ENCODE results near the gene CNTFR. TPM values are rescaled to one million over a fixed set of nuclear protein-coding genes. Genes with fewer than 3 reads are reported as not detected.
A peak's percentile ranks its signal among the peaks of the same experiment; 100 is the strongest.
"Not testable (repeated sequence)": the region's sequence is repeated elsewhere in the genome, so short reads cannot be mapped to it uniquely, and the experiment has no call there.

Gene CNTFR, protein sequence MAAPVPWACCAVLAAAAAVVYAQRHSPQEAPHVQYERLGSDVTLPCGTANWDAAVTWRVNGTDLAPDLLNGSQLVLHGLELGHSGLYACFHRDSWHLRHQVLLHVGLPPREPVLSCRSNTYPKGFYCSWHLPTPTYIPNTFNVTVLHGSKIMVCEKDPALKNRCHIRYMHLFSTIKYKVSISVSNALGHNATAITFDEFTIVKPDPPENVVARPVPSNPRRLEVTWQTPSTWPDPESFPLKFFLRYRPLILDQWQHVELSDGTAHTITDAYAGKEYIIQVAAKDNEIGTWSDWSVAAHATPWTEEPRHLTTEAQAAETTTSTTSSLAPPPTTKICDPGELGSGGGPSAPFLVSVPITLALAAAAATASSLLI
- total RNA-seq (2014; rRNA removed; shearing (Covaris generic); ENCODE audit: low replicate concordance): not detected in 2 replicates

DNA sequence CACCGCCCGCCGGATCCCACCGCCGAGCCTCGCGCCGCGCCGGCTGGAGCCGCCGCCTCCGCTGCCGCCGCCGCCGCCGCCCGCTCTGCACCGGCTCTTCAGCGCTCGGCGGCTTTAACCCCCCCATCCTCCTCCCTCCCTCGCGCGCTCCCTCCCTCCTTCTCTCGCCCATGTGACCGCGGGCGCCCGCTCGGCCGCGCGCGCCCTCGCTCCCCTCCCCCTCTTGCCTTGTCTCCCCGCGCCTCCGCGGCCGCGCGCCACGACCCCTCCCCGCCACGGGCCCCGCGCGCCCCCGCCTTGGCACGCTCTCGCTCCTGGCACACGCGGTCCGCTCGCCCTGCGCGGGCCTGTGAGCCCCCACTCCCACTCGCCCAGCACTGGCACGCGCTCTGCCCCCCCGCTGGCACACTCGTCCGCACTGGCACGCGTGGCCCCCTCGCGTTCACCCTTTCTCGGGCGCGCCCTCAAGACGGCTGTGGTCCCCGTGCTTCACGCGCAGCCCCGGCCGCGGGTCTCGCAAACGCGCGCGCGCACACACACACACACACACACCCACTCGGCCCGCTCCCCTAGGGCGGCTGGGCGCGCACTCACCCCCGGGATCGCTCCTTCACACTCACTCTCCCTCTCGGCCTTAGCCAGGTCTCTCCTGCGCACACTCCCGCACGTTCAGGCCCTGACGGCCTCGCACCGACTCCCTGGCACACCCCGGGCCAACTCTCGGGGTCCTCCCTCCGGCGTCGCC lies at the start of gene CNTFR:
TSS of gene CNTFR (minus strand) at position 89 of the 745 bp plus-strand sequence. CDS start 20,743 bp downstream, outside the sequence.
- DNase-seq: peak; percentile 33
- Histone ChIP-seq H3K36me3 (no peaks in the 10 kb centered on the region), H3K9me3 (no peaks in the 10 kb centered on the region), H3K27me3 (peaks cover 25% of the 10 kb centered on the region), H3K4me3 (peak within 1 kb of the TSS; percentile 29)

- not testable (repeated sequence) for H3K9me3 ChIP-seq, H3K36me3 ChIP-seq, DNase-seq, H3K27me3 ChIP-seq, H3K4me3 ChIP-seq
These were observed 49.8 kb upstream of the CNTFR start for GRCh38 chr9:34639322-34639721.

DNA sequence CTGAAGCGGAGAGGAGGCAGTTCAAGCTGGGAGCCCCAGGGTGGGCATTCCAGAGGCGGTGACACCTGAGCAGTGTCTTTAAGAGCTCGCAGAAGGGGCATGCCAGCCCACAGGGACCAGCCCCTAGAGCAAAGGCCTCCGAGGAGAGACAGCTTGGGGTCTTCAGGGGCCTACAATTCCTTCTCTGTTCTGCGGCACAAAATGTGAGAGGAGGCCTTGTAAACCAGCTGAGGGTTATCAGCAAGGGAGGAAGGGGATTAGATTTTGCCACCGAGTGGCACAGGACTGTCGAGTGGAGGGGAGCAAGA lies 48.6 kb upstream of the CNTFR start:
- no peak for DNase-seq
- peak overlapping the region; percentile 76 for H3K4me3 ChIP-seq
- no peaks in the 10 kb centered on the region for H3K27me3 ChIP-seq
- peaks cover 9% of the 10 kb centered on the region; the same call in 1 of the 2 replicates for H3K36me3 ChIP-seq
- no peaks in the 10 kb centered on the region for H3K9me3 ChIP-seq

GRCh38 chr9:34637356-34638137 lies 48.0 kb upstream of the CNTFR start, which contains the start of gene SIGMAR1:
Gene SIGMAR1, minus strand, starts transcription at chr9:34637787. Its CDS starts 90 bp downstream, at chr9:34637697.
- peak; percentile 89 for DNase-seq
- Histone ChIP-seq H3K27me3 (no peaks in the 10 kb centered on the region), H3K4me3 (peak within 1 kb of the TSS; percentile 76), H3K36me3 (peaks cover 9% of the 10 kb centered on the region; the same call in 1 of the 2 replicates), H3K9me3 (no peaks in the 10 kb centered on the region)

DNA sequence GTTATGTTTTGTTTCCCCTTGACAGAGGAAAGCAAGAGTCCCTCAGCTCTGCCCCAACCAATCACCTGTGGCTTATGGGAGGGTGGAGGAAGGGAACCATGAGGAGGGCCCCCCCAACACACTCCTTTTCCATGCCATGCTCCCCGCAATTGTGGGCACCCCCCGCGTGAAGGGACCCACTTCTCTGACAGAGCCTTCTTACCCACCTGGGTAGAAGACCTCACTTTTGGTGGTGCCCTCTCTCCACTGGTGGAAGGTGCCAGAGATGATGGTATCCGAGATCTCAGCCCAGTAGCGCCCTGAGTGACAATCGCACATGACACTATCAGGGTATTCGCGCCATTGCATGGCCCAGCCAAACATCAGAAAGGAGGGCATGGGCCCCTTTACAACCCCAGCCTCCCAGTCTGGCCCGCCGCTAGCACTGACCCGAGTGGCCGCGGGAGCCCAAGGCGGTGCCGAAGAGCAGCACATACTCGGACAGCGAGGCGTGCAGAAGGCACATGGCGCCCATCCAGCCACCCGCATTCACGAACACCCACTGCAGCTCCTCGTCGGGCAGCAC lies 47.3 kb upstream of the CNTFR start:
- Histone ChIP-seq H3K9me3 (no peaks in the 10 kb centered on the region), H3K27me3 (no peaks in the 10 kb centered on the region), H3K36me3 (peaks cover 9% of the 10 kb centered on the region; the same call in 1 of the 2 replicates), H3K4me3 (peak overlapping the region; percentile 76)
- DNase-seq: no peak

GRCh38 chr9:34635556-34635955 lies 46.0 kb upstream of the CNTFR start:
- no peak overlapping the region for H3K4me3 ChIP-seq
- DNase-seq: no peak
- H3K36me3 ChIP-seq: peaks cover 9% of the 10 kb centered on the region; the same call in 1 of the 2 replicates
- no peaks in the 10 kb centered on the region for H3K27me3 ChIP-seq
- no peaks in the 10 kb centered on the region for H3K9me3 ChIP-seq

GRCh38 chr9:34634551-34635248 lies 45.2 kb upstream of the CNTFR start:
- Histone ChIP-seq H3K9me3 (no peaks in the 10 kb centered on the region), H3K27me3 (peaks cover 5% of the 10 kb centered on the region), H3K4me3 (no peak overlapping the region), H3K36me3 (peaks cover 9% of the 10 kb centered on the region; the same call in 1 of the 2 replicates)
- no peak for DNase-seq

GRCh38 chr9:34633851-34634550 lies 44.5 kb upstream of the CNTFR start:
- peak; percentile 38 for DNase-seq
- Histone ChIP-seq H3K4me3 (no peak overlapping the region), H3K27me3 (peaks cover 11% of the 10 kb centered on the region), H3K36me3 (peaks cover 9% of the 10 kb centered on the region; the same call in 1 of the 2 replicates), H3K9me3 (no peaks in the 10 kb centered on the region)

- no peak for DNase-seq
- H3K27me3 ChIP-seq: peaks cover 16% of the 10 kb centered on the region
- H3K9me3 ChIP-seq: no peaks in the 10 kb centered on the region
- peaks cover 9% of the 10 kb centered on the region; the same call in 1 of the 2 replicates for H3K36me3 ChIP-seq
- no peak overlapping the region for H3K4me3 ChIP-seq
These were observed 43.6 kb upstream of the CNTFR start for GRCh38 chr9:34633166-34633565.

DNA sequence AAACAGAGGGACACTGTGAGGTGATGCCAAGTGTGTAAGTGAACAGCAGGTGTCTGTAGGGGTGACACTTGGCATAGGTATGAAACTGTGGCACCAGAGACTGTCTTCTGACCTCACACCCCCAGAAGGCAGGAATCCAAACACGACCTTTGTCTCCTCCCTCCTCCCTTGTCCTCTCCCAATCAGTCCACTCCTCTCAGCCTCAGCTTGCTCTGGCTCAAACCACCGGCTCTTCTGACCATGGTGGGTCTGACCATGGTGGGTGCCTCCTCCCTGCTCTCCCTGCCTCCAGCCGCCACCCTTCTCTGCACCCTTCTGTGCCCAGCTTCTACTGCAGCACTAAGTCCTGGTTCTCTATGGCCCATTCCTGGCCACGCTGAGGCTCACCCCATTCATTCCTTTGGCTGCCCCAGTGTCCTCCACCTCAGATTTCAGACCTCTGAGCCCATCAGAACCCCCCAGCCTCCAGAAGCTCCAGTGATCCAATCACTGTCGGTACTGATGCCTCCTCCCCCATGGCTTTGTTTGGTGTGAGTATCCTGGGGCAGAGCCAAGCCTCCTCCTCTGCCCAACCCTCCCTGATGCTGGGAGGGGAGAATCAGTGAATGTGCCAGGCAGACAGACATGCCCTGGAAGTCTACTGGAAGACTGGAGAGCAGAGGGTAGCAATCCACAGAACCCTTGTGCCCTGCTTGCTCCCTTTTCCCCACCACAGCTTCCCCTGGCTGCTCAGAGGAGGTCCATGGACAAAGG lies 41.1 kb upstream of the CNTFR start:
- Histone ChIP-seq H3K9me3 (no peaks in the 10 kb centered on the region), H3K36me3 (peaks cover 5% of the 10 kb centered on the region; the same call in 1 of the 2 replicates), H3K27me3 (peaks cover 18% of the 10 kb centered on the region), H3K4me3 (no peak overlapping the region)
- DNase-seq: no peak

DNA sequence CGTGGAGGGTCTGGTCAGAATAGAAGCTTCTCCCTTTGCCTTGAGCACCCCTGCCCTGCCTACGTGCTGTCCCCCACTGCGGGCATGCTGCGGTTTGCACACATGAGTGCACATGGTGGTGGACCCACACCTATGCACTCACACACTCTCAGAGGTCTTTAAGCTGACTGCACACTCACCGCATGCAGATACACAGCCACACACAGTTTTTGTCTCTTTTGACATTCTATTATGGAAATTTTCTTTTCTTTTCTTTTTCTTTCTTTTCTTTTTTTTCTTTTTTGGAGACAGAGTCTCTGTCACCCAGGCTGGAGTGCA lies 39.9 kb upstream of the CNTFR start:
- no peaks in the 10 kb centered on the region for H3K36me3 ChIP-seq
- DNase-seq: no peak
- no peaks in the 10 kb centered on the region for H3K9me3 ChIP-seq
- H3K27me3 ChIP-seq: peaks cover 18% of the 10 kb centered on the region
- H3K4me3 ChIP-seq: no peak overlapping the region

DNA sequence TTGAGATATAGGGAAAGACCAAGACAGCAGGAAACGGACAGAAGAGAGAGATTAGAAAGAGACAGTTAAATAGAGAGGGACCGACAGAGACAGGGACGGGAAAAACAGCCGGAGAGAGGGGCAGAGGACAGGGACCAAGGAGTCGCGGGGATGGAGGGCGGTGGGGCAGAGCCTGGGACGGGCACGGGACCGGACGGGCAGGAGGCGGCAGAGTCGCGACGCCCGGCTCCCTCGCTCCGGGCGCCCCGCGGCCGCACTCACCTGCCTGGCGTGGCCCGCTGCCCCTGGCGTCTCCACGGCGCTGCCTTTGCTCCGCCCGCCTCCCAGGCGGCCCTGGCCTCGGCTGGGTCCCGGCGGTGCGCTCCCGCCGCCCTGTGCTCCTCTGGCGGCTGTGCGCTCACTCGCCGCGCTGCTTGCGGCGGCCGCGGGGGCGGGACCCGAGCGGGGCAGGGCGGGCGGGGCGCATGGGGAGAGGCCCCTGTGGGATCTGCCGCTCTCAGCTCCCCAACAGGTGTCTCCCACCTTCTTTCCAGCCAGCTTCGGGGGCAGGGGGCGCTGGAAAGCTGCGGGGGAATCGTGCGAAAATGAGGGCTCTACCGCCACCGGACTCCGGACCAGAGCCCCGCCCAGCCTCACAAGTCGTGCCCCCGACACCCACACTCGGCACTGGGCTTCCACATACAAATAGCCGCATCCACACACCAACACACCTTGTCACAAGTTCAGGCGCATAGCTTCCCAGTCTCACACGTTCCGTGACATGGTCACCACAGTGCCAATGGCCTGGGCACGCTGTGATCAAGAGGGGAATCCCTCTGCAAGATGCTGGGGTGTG lies 39.3 kb upstream of the CNTFR start, which contains the start of gene ARID3C:
TSS of gene ARID3C (minus strand) at position 411 of the 835 bp plus-strand sequence. CDS start 1,052 bp downstream, outside the sequence.
- peak; percentile 33 for DNase-seq
- Histone ChIP-seq H3K9me3 (no peaks in the 10 kb centered on the region), H3K36me3 (no peaks in the 10 kb centered on the region), H3K4me3 (no peak within 1 kb of the TSS), H3K27me3 (peaks cover 18% of the 10 kb centered on the region)

- Histone ChIP-seq H3K4me3 (no peak overlapping the region), H3K36me3 (no peaks in the 10 kb centered on the region), H3K9me3 (no peaks in the 10 kb centered on the region), H3K27me3 (peaks cover 18% of the 10 kb centered on the region)
- no peak for DNase-seq
These were observed 38.5 kb upstream of the CNTFR start for GRCh38 chr9:34627716-34628655.
